Psoas muscle (tissue), 8 donors: Measurements from ENCODE around the gene SLC12A3. TPM values are rescaled to one million over a fixed set of nuclear protein-coding genes. Genes with fewer than 3 reads are reported as not detected.

Experiments used
- ATAC-seq, 4 donors: fragments of 200-7000 bp; cut with Tn5 transposase; one replicate each; pipeline ENCODE4 v1.9.1; 2020; ENCODE audit warnings: moderate library complexity in 3 of 4, mild to moderate bottlenecking in 2 of 4
- DNase-seq, 2 donors: peaks; one replicate each; pipeline ENCODE4 v3.0.0-alpha.2; 2020
- H3K27ac ChIP-seq: fragments of 200-600 bp; one replicate; pipeline ENCODE4 v1.8.0; 2022
- H3K27me3 ChIP-seq, 3 donors: fragments of 200-600 bp in 1 of 3; one replicate each; pipeline versions ENCODE4 v1.6.1 to v1.8.0; 2013 to 2022; ENCODE audit warnings: low read length in 2 of 3, mild to moderate bottlenecking in 2 of 3, moderate library complexity in 1 of 3; ENCODE audit not compliant: insufficient read depth in 3 of 3
- H3K36me3 ChIP-seq, 2 donors: fragments of 200-600 bp in 1 of 2; one replicate each; pipeline versions ENCODE4 v1.6.1 to v1.8.0; 2013 to 2022; ENCODE audit warnings: low read depth in 1 of 2, mild to moderate bottlenecking in 1 of 2, moderate library complexity in 1 of 2; ENCODE audit not compliant: insufficient read depth in 1 of 2
- H3K4me1 ChIP-seq: fragments of 200-600 bp; one replicate; pipeline ENCODE4 v1.8.0; 2022
- H3K4me3 ChIP-seq: fragments of 200-600 bp; one replicate; pipeline ENCODE4 v1.8.0; 2022; ENCODE audit warnings: mild to moderate bottlenecking
- H3K9me3 ChIP-seq: fragments of 200-600 bp; one replicate; pipeline ENCODE4 v1.8.0; 2022
- CTCF ChIP-seq: fragments of 200-600 bp; IDR thresholded peaks from one replicate; pipeline ENCODE4 v1.8.0; 2022; ENCODE audit warnings: antibody characterized with exemption
- WGBS, 3 donors: extraction: QIAGEN DNeasy Blood & Tissue Kit; methylation state at CpG; one replicate each; pipeline versions ENCODE4 v1.1.6 to v1.1.7; 2013; 5-methylcytosine and 5-hydroxymethylcytosine counted together
- intact Hi-C, 2 donors: fragments of 100-400 bp; cut with DNase I; formaldehyde crosslinking; loops; one replicate each; pipeline versions ENCODE4 v1.11.0 to v1.14.2; 2022
- polyA plus RNA-seq, 3 donors: library from polyadenylated mRNA; stranded (reverse); fragments of 200-250 nt; gene quantifications; one replicate each; pipeline ENCODE4 v1.2.3, GENCODE V29; 2013
- total RNA-seq, 4 donors: library from RNA; stranded (reverse); fragmentation: NEBNext Ultra II Directional in 2 of 4; extraction: Animal tissue kit (Norgen Biotek cat#: 25700) in 2 of 4; gene quantifications; one replicate each; pipeline versions ENCODE4 v1.2.1 to v1.2.4, GENCODE V29; 2021 to 2023
- donor health status: healthy with polysubstance abuse.
- donor health status: DM: no; HTN: no; CAD: no; lungs with moderate emphysema.
- donor health status: Bipolar disorder and iron deficiency.
- donor health status: healthy.
- donor health status: DM: yes; HTN: yes; CAD: no.
- donor health status: DM: no; HTN: no; CAD: no.
- donor health status: DM: no; HTN: no; CAD: no.
- donor health status: DM: yes; HTN: yes; CAD: no.

SLC12A3 gene
- total and polyA plus RNA-seq, 7 donors = 0.01 to 0.06 TPM; not detected in 5

GRCh38 chr16:56960681-56961281 is 95.8 kb downstream of the SLC12A3 start:
- DNase-seq (peak in 1 of 2 donors; percentile 21), ATAC-seq (no peak)
- Histone ChIP-seq H3K4me3 (no peak overlapping the region), H3K27me3 (no peaks in the 10 kb centered on the region), H3K27ac (no peak overlapping the region), H3K9me3 (no peaks in the 10 kb centered on the region), H3K4me1 (peaks cover 5% of the 10 kb centered on the region), H3K36me3 (no peaks in the 10 kb centered on the region)
- TF ChIP-seq CTCF = no peak
- intact Hi-C loops = loop anchor here in 1 of 2 donors (10.0 kb wide), 1 partner anchor 1894 kb away; no protein-coding TSS in a partner anchor
- WGBS, 3 donors = 50 to 55% (median 54%) methylated on average over 13 of the region's 13 CpGs

- ATAC-seq (no peak), DNase-seq (no peak)
- TF ChIP-seq CTCF = no peak
- H3K27me3 ChIP-seq = no peaks in the 10 kb centered on the region
- no peak overlapping the region for H3K27ac ChIP-seq
- WGBS, 3 donors = 33 to 47% (median 39%) methylated on average over 3 of the region's 3 CpGs
- intact Hi-C loops = loop anchor here in 1 of 2 donors (10.0 kb wide), 1 partner anchor 1893 kb away; no protein-coding TSS in a partner anchor
- peaks cover 5% of the 10 kb centered on the region for H3K4me1 ChIP-seq
- H3K9me3 ChIP-seq = no peaks in the 10 kb centered on the region
- no peak overlapping the region for H3K4me3 ChIP-seq
- H3K36me3 ChIP-seq = no peaks in the 10 kb centered on the region
Observed at GRCh38 chr16:56961386-56961785, 96.4 kb downstream of the SLC12A3 start.

GRCh38 chr16:56961851-56962281 is 96.9 kb downstream of the SLC12A3 start, which contains the start of gene CETP:
Gene CETP (plus strand): TSS chr16:56961950. CDS start chr16:56961980, 30 bp downstream.
- H3K4me3 ChIP-seq = no peak within 1 kb of the TSS
- TF ChIP-seq CTCF = no peak
- intact Hi-C loops = loop anchor here in 1 of 2 donors (2.0 to 10.0 kb wide), 2 partner anchors 85 to 1893 kb away; no protein-coding TSS in a partner anchor
- no peak within 1 kb of the TSS for H3K27ac ChIP-seq
- H3K36me3 ChIP-seq = no peaks in the 10 kb centered on the region
- no peaks in the 10 kb centered on the region for H3K9me3 ChIP-seq
- DNase-seq (peak in 1 of 2 donors; percentile 32), ATAC-seq (no peak)
- peaks cover 5% of the 10 kb centered on the region for H3K4me1 ChIP-seq
- H3K27me3 ChIP-seq = no peaks in the 10 kb centered on the region
- 65 to 71% (median 65%) methylated on average over 12 of the region's 12 CpGs for WGBS, 3 donors

GRCh38 chr16:56964243-56965148 is 99.5 kb downstream of the SLC12A3 start:
- H3K4me3 ChIP-seq = no peak overlapping the region
- WGBS, 3 donors = 48 to 54% (median 54%) methylated on average over 30 of the region's 30 CpGs
- H3K27me3 ChIP-seq = no peaks in the 10 kb centered on the region
- ATAC-seq (peak; percentile 34 to 80 (median 72)), DNase-seq (peak; percentile 87 to 90)
- peak; percentile 70 for TF ChIP-seq CTCF
- H3K9me3 ChIP-seq = no peaks in the 10 kb centered on the region
- H3K4me1 ChIP-seq = peaks cover 5% of the 10 kb centered on the region
- intact Hi-C loops = loop anchor here in 1 of 2 donors (10.0 kb wide), 1 partner anchor 1890 kb away; no protein-coding TSS in a partner anchor
- H3K27ac ChIP-seq = no peak overlapping the region
- H3K36me3 ChIP-seq = no peaks in the 10 kb centered on the region

Other genes with a start within 250 kb of the SLC12A3 start
- gene MT1E, start 239.4 kb upstream of the SLC12A3 start, total RNA-seq = 100 to 1,000 TPM in 2 of 4 donors, 10 to 100 TPM in 2; 44.1 to 669 (median 256) TPM
- gene MT1E, start 239.4 kb upstream of the SLC12A3 start, polyA plus RNA-seq = 100 to 1,000 TPM; 122 to 556 (median 477) TPM
- 100 to 1,000 TPM in 1 of 4 donors, 10 to 100 TPM in 1, 1 to 10 TPM in 2; 1.4 to 288 (median 12.8) TPM for gene MT1M, start 232.5 kb upstream of the SLC12A3 start, total RNA-seq
- gene MT1M, start 232.5 kb upstream of the SLC12A3 start, polyA plus RNA-seq = 100 to 1,000 TPM in 2 of 3 donors, 10 to 100 TPM in 1; 21.8 to 569 (median 300) TPM
- gene MT1A, start 226.5 kb upstream of the SLC12A3 start, total RNA-seq = 1,000 to 10,000 TPM in 1 of 4 donors, 10 to 100 TPM in 1, 1 to 10 TPM in 2; 4.0 to 1,028 (median 22.4) TPM
- gene MT1A, start 226.5 kb upstream of the SLC12A3 start, polyA plus RNA-seq = 1,000 to 10,000 TPM in 2 of 3 donors, 100 to 1,000 TPM in 1; 128 to 4,396 (median 1,331) TPM
- not detected for gene MT1B, start 213.3 kb upstream of the SLC12A3 start, total RNA-seq
- not detected for gene MT1B, start 213.3 kb upstream of the SLC12A3 start, polyA plus RNA-seq
- gene MT1F, start 207.2 kb upstream of the SLC12A3 start, total RNA-seq = 1 to 10 TPM in 2 of 4 donors, under 1 TPM in 1, not detected in 1; 0.73 to 1.3 (median 1.2) TPM
- 1 to 10 TPM; 1.1 to 3.2 (median 1.5) TPM for gene MT1F, start 207.2 kb upstream of the SLC12A3 start, polyA plus RNA-seq
- 1 to 10 TPM; 1.0 to 7.8 (median 4.3) TPM for gene MT1G, start 197.1 kb upstream of the SLC12A3 start, total RNA-seq
- 10 to 100 TPM in 2 of 3 donors, 1 to 10 TPM in 1; 3.7 to 24.1 (median 13.1) TPM for gene MT1G, start 197.1 kb upstream of the SLC12A3 start, polyA plus RNA-seq
- not detected for gene MT1H, start 195.4 kb upstream of the SLC12A3 start, total RNA-seq
- gene MT1H, start 195.4 kb upstream of the SLC12A3 start, polyA plus RNA-seq = not detected
- 1,000 to 10,000 TPM in 3 of 4 donors, 100 to 1,000 TPM in 1; 481 to 5,859 (median 2,812) TPM for gene MT1X, start 182.7 kb upstream of the SLC12A3 start, total RNA-seq
- over 10,000 TPM in 1 of 3 donors, 1,000 to 10,000 TPM in 2; 4,054 to 16,364 (median 8,652) TPM for gene MT1X, start 182.7 kb upstream of the SLC12A3 start, polyA plus RNA-seq
- gene NUP93, start 135.1 kb upstream of the SLC12A3 start, total RNA-seq = 10 to 100 TPM; 25.0 to 41.9 (median 26.4) TPM
- gene NUP93, start 135.1 kb upstream of the SLC12A3 start, polyA plus RNA-seq = 10 to 100 TPM; 16.5 to 44.3 (median 20.0) TPM
- gene HERPUD1, start 66.9 kb downstream of the SLC12A3 start, total RNA-seq = 100 to 1,000 TPM in 1 of 4 donors, 10 to 100 TPM in 3; 70.2 to 137 (median 90.8) TPM
- gene HERPUD1, start 66.9 kb downstream of the SLC12A3 start, polyA plus RNA-seq = 100 to 1,000 TPM; 113 to 162 (median 122) TPM
- under 1 TPM in 3 of 4 donors, not detected in 1; 0.17 to 0.67 (median 0.19) TPM for gene CETP, start 96.7 kb downstream of the SLC12A3 start, total RNA-seq
- under 1 TPM in 2 of 3 donors, not detected in 1; 0.05 to 0.14 TPM for gene CETP, start 96.7 kb downstream of the SLC12A3 start, polyA plus RNA-seq
- 10 to 100 TPM in 1 of 4 donors, 1 to 10 TPM in 3; 6.4 to 13.6 (median 7.8) TPM for gene NLRC5, start 124.3 kb downstream of the SLC12A3 start, total RNA-seq
- 1 to 10 TPM; 2.3 to 4.5 (median 2.7) TPM for gene NLRC5, start 124.3 kb downstream of the SLC12A3 start, polyA plus RNA-seq
- gene CPNE2, start 227.4 kb downstream of the SLC12A3 start, total RNA-seq = 10 to 100 TPM in 2 of 4 donors, 1 to 10 TPM in 2; 8.1 to 12.4 (median 10.5) TPM
- gene CPNE2, start 227.4 kb downstream of the SLC12A3 start, polyA plus RNA-seq = 10 to 100 TPM; 15.1 to 16.9 (median 16.2) TPM